Measurements from ENCODE around the gene ARID2.

Gene ARID2

DNA sequence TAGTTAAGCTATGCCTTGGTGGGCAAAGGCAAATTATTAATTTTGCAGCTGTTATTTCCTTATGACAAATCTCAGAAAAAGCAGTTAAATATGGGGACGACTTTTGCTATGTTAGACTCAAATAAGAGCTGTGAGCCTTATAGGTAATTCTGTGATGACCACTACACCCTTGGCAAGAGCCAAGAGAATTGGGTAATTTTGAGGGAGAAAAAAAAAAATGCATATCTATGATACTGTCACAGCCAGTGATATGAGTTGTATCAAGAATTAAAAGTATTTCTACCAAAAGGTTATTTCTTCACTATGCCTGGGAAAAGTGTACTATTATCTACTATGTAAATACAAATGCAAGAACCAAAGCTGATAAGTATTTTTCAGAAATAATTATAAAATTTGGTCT is 216.9 kb downstream of the ARID2 start:
- TF ChIP-seq, protein P1, sequence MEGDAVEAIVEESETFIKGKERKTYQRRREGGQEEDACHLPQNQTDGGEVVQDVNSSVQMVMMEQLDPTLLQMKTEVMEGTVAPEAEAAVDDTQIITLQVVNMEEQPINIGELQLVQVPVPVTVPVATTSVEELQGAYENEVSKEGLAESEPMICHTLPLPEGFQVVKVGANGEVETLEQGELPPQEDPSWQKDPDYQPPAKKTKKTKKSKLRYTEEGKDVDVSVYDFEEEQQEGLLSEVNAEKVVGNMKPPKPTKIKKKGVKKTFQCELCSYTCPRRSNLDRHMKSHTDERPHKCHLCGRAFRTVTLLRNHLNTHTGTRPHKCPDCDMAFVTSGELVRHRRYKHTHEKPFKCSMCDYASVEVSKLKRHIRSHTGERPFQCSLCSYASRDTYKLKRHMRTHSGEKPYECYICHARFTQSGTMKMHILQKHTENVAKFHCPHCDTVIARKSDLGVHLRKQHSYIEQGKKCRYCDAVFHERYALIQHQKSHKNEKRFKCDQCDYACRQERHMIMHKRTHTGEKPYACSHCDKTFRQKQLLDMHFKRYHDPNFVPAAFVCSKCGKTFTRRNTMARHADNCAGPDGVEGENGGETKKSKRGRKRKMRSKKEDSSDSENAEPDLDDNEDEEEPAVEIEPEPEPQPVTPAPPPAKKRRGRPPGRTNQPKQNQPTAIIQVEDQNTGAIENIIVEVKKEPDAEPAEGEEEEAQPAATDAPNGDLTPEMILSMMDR (IDR thresholded peaks at IDR 0.05; ENCODE audit: insufficient read depth, low read depth, low read length, missing control alignments) = no peak
- DNase-seq (ENCODE audit: low read depth) = no peak
- no peak overlapping the region for H3K4me3 ChIP-seq (ENCODE audit: low read length)

DNA sequence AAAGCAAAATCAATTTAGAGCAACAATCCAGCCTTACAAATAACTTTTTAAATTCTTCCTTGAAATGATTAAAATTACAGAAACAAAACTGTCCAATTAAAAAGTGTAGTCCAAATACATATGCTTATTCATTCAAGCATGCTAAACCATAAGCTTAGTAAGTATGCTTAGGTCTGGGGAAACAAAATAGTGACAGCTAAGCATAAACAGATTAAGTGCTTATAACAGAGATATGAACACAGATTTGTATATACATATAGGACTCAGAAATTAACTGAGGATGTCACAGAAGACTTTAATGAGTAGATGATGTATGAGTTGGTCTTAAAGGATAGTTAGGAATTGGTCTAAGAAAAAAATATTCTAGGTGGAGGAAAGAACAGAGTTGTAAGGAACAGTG is 219.0 kb downstream of the ARID2 start:
- TF ChIP-seq, protein P1 (IDR thresholded peaks at IDR 0.05; ENCODE audit: insufficient read depth, low read depth, low read length, missing control alignments) = no peak
- no peak overlapping the region for H3K4me3 ChIP-seq (ENCODE audit: low read length)
- DNase-seq (ENCODE audit: low read depth) = no peak

Data from epithelial cell of esophagus (primary cell).